NCI-H1930 (cell line): ENCODE data around the gene SPATA18.
"Not testable (repeated sequence)": the region's sequence is repeated elsewhere in the genome, so short reads cannot be mapped to it uniquely, and the experiment has no call there.

ENCODE experiments used
- DNase-seq, 2 experiments: peaks; one replicate each; lab custom pipeline; 2025; lab: John Stamatoyannopoulos, UW

SPATA18 gene

GRCh38 chr4:52107336-52107735 lies 56.2 kb downstream of the SPATA18 start:
- DNase-seq: no peak

GRCh38 chr4:52107745-52108144 lies 56.6 kb downstream of the SPATA18 start:
- DNase-seq: no peak

- DNase-seq: no peak
Observed at GRCh38 chr4:52110171-52110570, 59.1 kb downstream of the SPATA18 start.

GRCh38 chr4:52111995-52112394 lies 60.9 kb downstream of the SPATA18 start:
- DNase-seq: no peak

- no peak for DNase-seq
Observed at GRCh38 chr4:52112411-52112810, 61.3 kb downstream of the SPATA18 start.

- DNase-seq: no peak
Observed at GRCh38 chr4:52116641-52117040, 65.5 kb downstream of the SPATA18 start.

- DNase-seq: no peak
Observed at GRCh38 chr4:52126226-52126625, 75.1 kb downstream of the SPATA18 start.

- DNase-seq: no peak
Observed at GRCh38 chr4:52126966-52127365, 75.9 kb downstream of the SPATA18 start.

GRCh38 chr4:52135171-52135570 lies 84.1 kb downstream of the SPATA18 start:
- DNase-seq: no peak

GRCh38 chr4:52137152-52137551 lies 86.0 kb downstream of the SPATA18 start:
- DNase-seq: not testable (repeated sequence)

- DNase-seq: no peak
Observed at GRCh38 chr4:52142816-52143215, 91.7 kb downstream of the SPATA18 start.

GRCh38 chr4:52143815-52144214 lies 92.7 kb downstream of the SPATA18 start:
- no peak for DNase-seq

- DNase-seq: no peak
Observed at GRCh38 chr4:52144372-52144771, 93.3 kb downstream of the SPATA18 start.
